Nephron (organoid): ENCODE data around the gene TNFSF15.
A peak's percentile ranks its signal among the peaks of the same experiment; 100 is the strongest.

Experiments
- H3K27ac Mint-ChIP-seq, 3 experiments: 2 replicates each; pipeline ENCODE4 v1.8.0; 2020; ENCODE audit warnings: mixed read lengths in 3 of 3, mild to moderate bottlenecking in 2 of 3, moderate library complexity in 1 of 3
- H3K27me3 Mint-ChIP-seq: 2 replicates; pipeline ENCODE4 v1.8.0; 2021; ENCODE audit warnings: low read depth, mild to moderate bottlenecking, moderate library complexity, mixed read lengths
- H3K36me3 Mint-ChIP-seq: 2 replicates; pipeline ENCODE4 v1.8.0; 2020; ENCODE audit warnings: low read depth, mixed read lengths
- H3K4me1 Mint-ChIP-seq: 2 replicates; pipeline ENCODE4 v1.8.0; 2020; ENCODE audit warnings: mixed read lengths
- H3K4me3 Mint-ChIP-seq, 3 experiments: 2 replicates each; pipeline ENCODE4 v1.8.0; 2020; ENCODE audit warnings: mild to moderate bottlenecking in 3 of 3, mixed read lengths in 3 of 3, moderate library complexity in 2 of 3
- H3K9me3 Mint-ChIP-seq: 2 replicates; pipeline ENCODE4 v1.8.0; 2020; ENCODE audit warnings: mixed read lengths
- TF ChIP-seq, protein P1 (sequence below), 3 experiments: fragments of 200-600 bp; sonication (generic); IDR thresholded peaks; one replicate each; pipeline ENCODE4 v1.5.0; 2021; ENCODE audit warnings: antibody characterized with exemption in 3 of 3; ENCODE audit not compliant: unreplicated experiment in 3 of 3

Gene TNFSF15

DNA sequence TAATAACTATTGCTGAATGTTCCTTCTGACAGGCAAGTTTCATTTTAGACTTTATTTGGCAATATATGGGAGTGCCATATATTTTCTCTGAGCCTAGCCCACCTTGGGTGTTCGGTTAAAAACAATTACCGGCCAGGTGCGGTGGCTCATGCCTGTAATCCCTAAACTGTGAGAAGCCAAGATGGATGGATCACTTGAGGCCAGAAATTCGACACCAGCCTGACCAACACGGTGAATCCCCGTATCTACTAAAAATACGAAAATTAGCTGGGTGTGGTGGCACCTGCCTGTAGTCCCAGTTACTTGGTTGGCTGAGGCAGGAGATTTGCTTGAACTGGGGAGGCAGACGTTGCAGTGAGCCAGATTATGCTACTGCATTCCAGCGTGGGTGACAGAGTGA, 47.9 kb downstream of the TNFSF15 start:
- Mint-ChIP-seq H3K9me3 (peaks cover 5% of the 10 kb centered on the region), H3K4me3 (no peak overlapping the region), H3K27me3 (peaks cover 17% of the 10 kb centered on the region), H3K36me3 (no peaks in the 10 kb centered on the region), H3K27ac (no peak overlapping the region), H3K4me1 (peaks cover 6% of the 10 kb centered on the region)
- TF ChIP-seq, protein P1, sequence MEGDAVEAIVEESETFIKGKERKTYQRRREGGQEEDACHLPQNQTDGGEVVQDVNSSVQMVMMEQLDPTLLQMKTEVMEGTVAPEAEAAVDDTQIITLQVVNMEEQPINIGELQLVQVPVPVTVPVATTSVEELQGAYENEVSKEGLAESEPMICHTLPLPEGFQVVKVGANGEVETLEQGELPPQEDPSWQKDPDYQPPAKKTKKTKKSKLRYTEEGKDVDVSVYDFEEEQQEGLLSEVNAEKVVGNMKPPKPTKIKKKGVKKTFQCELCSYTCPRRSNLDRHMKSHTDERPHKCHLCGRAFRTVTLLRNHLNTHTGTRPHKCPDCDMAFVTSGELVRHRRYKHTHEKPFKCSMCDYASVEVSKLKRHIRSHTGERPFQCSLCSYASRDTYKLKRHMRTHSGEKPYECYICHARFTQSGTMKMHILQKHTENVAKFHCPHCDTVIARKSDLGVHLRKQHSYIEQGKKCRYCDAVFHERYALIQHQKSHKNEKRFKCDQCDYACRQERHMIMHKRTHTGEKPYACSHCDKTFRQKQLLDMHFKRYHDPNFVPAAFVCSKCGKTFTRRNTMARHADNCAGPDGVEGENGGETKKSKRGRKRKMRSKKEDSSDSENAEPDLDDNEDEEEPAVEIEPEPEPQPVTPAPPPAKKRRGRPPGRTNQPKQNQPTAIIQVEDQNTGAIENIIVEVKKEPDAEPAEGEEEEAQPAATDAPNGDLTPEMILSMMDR (IDR thresholded peaks at IDR 0.05; ENCODE audit: unreplicated experiment in 3 of 3): no peak

- Mint-ChIP-seq H3K27ac (no peak overlapping the region), H3K4me1 (peaks cover 6% of the 10 kb centered on the region), H3K4me3 (no peak overlapping the region), H3K9me3 (peaks cover 5% of the 10 kb centered on the region), H3K27me3 (peaks cover 17% of the 10 kb centered on the region), H3K36me3 (no peaks in the 10 kb centered on the region)
- TF ChIP-seq, protein P1 (IDR thresholded peaks at IDR 0.05; ENCODE audit: unreplicated experiment in 3 of 3): no peak
Measured at GRCh38 chr9:114757395-114757794, 48.4 kb downstream of the TNFSF15 start.

DNA sequence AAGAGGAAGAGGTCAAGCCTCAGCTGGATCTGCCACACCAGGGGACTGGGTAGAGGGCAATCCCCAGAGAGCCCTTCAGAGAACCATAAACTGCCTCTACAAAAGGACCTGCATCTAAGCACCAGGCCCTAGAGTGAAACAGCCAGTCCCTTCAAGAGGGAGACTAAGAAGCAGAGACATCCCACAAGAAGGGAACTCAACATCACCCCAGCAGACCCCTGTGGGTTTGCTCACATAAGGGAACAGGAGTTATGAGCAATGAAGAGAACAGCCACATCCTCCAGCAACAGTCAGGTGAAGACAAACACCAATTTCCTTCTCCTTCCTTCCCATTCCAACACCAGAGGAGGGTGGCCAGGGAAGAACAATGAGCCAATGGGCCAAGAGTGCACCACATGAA, 48.9 kb downstream of the TNFSF15 start:
- H3K27me3 Mint-ChIP-seq: peaks cover 17% of the 10 kb centered on the region
- peaks cover 5% of the 10 kb centered on the region for H3K9me3 Mint-ChIP-seq
- H3K4me1 Mint-ChIP-seq: peaks cover 6% of the 10 kb centered on the region
- no peaks in the 10 kb centered on the region for H3K36me3 Mint-ChIP-seq
- no peak overlapping the region for H3K4me3 Mint-ChIP-seq
- TF ChIP-seq, protein P1 (IDR thresholded peaks at IDR 0.05; ENCODE audit: unreplicated experiment in 3 of 3): no peak
- H3K27ac Mint-ChIP-seq: no peak overlapping the region

GRCh38 chr9:114754581-114754980, 51.3 kb downstream of the TNFSF15 start:
- H3K9me3 Mint-ChIP-seq: peaks cover 5% of the 10 kb centered on the region
- H3K27ac Mint-ChIP-seq: no peak overlapping the region
- peaks cover 6% of the 10 kb centered on the region for H3K4me1 Mint-ChIP-seq

DNA sequence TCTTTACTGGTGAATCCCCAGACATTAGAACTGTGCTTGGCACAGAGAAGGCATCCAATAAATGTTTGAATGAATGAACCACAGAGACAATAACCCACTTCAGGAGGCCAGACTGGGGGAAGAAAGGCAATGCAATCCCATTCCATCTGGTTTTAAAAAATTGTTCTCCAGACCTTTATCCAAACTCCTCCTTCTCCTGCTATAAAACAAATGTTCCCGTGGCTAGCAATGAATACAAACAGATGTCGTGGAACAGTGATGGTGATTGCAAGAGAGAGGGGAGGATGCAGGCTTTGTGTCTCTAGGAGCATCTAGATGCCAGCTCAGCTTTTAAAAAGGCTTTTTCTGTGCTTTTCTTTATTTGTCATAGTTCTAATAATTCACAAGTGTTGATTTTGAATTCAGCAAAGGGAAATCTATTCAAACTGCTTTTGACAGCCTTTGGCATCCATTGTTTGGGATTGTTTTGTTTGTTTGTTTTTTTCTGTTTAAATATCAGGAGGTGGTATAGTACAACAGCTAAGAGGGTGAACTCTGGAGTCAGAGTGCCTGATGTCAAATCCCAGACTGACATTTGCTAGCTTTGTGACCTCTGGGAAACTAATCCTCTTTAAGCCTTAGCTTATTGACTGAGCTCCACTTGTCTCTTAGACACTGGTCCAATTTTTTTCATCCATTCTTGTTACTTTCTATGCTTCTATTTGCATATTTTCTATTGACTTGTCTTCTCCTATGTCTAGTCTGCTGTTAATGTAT, 59.1 kb downstream of the TNFSF15 start:
- Mint-ChIP-seq H3K36me3 (no peaks in the 10 kb centered on the region), H3K4me3 (no peak overlapping the region), H3K4me1 (peaks cover 19% of the 10 kb centered on the region), H3K27me3 (no peaks in the 10 kb centered on the region), H3K27ac (peak overlapping the region in 2 of 3 experiments; percentile 14 to 43), H3K9me3 (no peaks in the 10 kb centered on the region)
- TF ChIP-seq, protein P1 (IDR thresholded peaks at IDR 0.05; ENCODE audit: unreplicated experiment in 3 of 3): no peak

More at GRCh38 chr9:114754581-114754980, 51.3 kb downstream of the TNFSF15 start:
- TF ChIP-seq, protein P1 (IDR thresholded peaks at IDR 0.05; ENCODE audit: unreplicated experiment in 3 of 3): no peak
- Mint-ChIP-seq H3K36me3 (no peaks in the 10 kb centered on the region), H3K27me3 (peaks cover 17% of the 10 kb centered on the region), H3K4me3 (no peak overlapping the region)
